Neutrophil (primary cell): ENCODE data around the gene NDRG4.

ENCODE experiments used
- H3K27ac ChIP-seq: fragments of 200-600 bp; sonication (generic); 2 replicates; pipeline ENCODE4 v1.5.1; 2016; ENCODE audit warnings: mild to moderate bottlenecking, moderate library complexity
- H3K27me3 ChIP-seq: fragments of 200-600 bp; sonication (generic); 2 replicates; pipeline ENCODE4 v1.6.0; 2016; ENCODE audit warnings: mild to moderate bottlenecking
- H3K36me3 ChIP-seq: fragments of 200-600 bp; sonication (generic); 2 replicates; pipeline ENCODE4 v1.5.1; 2017
- H3K4me1 ChIP-seq, 2 experiments: fragments of 200-600 bp in 1 of 2; sonication (generic) in 1 of 2; 1 replicate in 1 of 2; 2 replicates in 1 of 2; pipeline versions ENCODE4 v1.5.1 to v1.6.1; 2013 to 2016; ENCODE audit warnings: low read depth in 1 of 2, low read length in 1 of 2, mild to moderate bottlenecking in 1 of 2, moderate library complexity in 1 of 2; ENCODE audit not compliant: control insufficient read depth in 1 of 2, insufficient read depth in 1 of 2
- H3K4me3 ChIP-seq, 2 experiments: fragments of 200-600 bp in 1 of 2; sonication (generic) in 1 of 2; 1 replicate in 1 of 2; 2 replicates in 1 of 2; pipeline ENCODE4 v1.5.1; 2013 to 2016; ENCODE audit warnings: low read depth in 1 of 2, low read length in 1 of 2, mild to moderate bottlenecking in 1 of 2, moderate library complexity in 1 of 2
- H3K9me3 ChIP-seq: fragments of 200-600 bp; sonication (generic); 2 replicates; pipeline ENCODE4 v1.5.1; 2016
- CTCF ChIP-seq: fragments of 200-600 bp; sonication (generic); IDR thresholded peaks from 2 replicates; pipeline ENCODE4 v1.5.1; 2016; ENCODE audit warnings: antibody characterized with exemption

NDRG4 gene

GRCh38 chr16:58492066-58492465 is 7.9 kb upstream of the NDRG4 start:
- no peak for TF ChIP-seq CTCF
- Histone ChIP-seq H3K9me3 (no peaks in the 10 kb centered on the region), H3K27ac (no peak overlapping the region), H3K4me3 (no peak overlapping the region), H3K27me3 (peaks cover 66% of the 10 kb centered on the region), H3K36me3 (no peaks in the 10 kb centered on the region), H3K4me1 (peaks cover 3 to 4% of the 10 kb centered on the region in 2 experiments)

GRCh38 chr16:58492735-58493134 is 7.2 kb upstream of the NDRG4 start:
- TF ChIP-seq CTCF, result no peak

GRCh38 chr16:58493756-58494431 is 6.0 kb upstream of the NDRG4 start:
- no peak overlapping the region for H3K4me3 ChIP-seq
- H3K36me3 ChIP-seq, result no peaks in the 10 kb centered on the region
- no peak for TF ChIP-seq CTCF
- H3K9me3 ChIP-seq, result no peaks in the 10 kb centered on the region
- no peak overlapping the region for H3K27ac ChIP-seq
- H3K4me1 ChIP-seq, result no peaks in the 10 kb centered on the region
- H3K27me3 ChIP-seq, result peaks cover 68% of the 10 kb centered on the region

More at GRCh38 chr16:58492735-58493134, 7.2 kb upstream of the NDRG4 start:
- Histone ChIP-seq H3K9me3 (no peaks in the 10 kb centered on the region), H3K4me1 (peaks cover 0 to under 1% of the 10 kb centered on the region in 2 experiments), H3K4me3 (no peak overlapping the region), H3K36me3 (no peaks in the 10 kb centered on the region), H3K27ac (no peak overlapping the region), H3K27me3 (peaks cover 66% of the 10 kb centered on the region)

GRCh38 chr16:58494981-58495520 is 4.9 kb upstream of the NDRG4 start:
- TF ChIP-seq CTCF, result no peak
- Histone ChIP-seq H3K27ac (no peak overlapping the region), H3K9me3 (no peaks in the 10 kb centered on the region), H3K36me3 (no peaks in the 10 kb centered on the region), H3K27me3 (peaks cover 74% of the 10 kb centered on the region), H3K4me1 (no peaks in the 10 kb centered on the region), H3K4me3 (no peak overlapping the region)

- H3K27me3 ChIP-seq, result peaks cover 80% of the 10 kb centered on the region
- H3K4me3 ChIP-seq, result no peak overlapping the region
- H3K27ac ChIP-seq, result no peak overlapping the region
- no peaks in the 10 kb centered on the region for H3K9me3 ChIP-seq
- H3K4me1 ChIP-seq, result no peaks in the 10 kb centered on the region
- no peaks in the 10 kb centered on the region for H3K36me3 ChIP-seq
- TF ChIP-seq CTCF, result no peak
These were observed 4.2 kb upstream of the NDRG4 start for GRCh38 chr16:58495521-58496331.
